ENCODE results near the gene KLK5. TPM values are rescaled to one million over a fixed set of nuclear protein-coding genes. Genes with fewer than 3 reads are reported as not detected.

KLK5 gene
- total RNA-seq, 1 donor from 2014 or later = 3.4 TPM

DNA sequence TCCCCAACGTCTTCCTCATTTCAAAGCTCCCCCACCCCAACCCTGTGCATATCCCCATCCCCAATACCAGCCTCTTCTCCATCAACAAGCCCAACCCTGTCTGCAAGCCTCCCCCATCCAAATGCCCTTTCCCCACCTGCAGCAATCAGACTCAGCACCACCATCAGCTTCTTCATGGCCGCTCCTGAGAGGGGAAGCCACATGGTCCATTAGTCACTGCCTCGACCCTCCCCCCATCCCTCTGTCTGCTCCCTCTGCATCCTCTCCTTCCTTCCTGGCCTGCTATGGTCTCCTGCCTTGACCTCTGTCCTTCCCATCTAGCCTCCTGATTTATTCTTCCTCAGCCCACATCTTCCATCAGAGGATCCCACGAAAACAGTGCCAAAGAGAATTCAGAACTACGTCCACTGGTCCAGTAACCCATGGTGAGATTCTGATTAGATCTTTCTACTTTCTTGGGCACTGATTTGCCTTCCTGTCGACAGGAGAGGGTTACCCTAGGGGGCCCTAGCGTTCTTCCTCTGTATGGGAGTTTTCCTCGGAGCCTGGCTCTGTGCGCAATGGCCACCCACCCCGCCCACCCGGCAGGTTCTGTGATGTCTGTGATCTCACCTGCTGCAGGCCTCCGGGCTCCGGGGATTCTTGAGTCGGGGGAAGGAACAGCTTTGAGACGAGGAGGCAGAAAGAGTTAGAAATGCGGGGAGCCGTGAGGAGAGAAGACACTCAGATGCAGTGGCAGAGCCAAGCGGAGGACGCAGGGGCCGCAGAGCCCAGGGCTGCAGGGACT, 15.3 kb upstream of the KLK5 start:
- H3K36me3 ChIP-seq (ENCODE audit: control insufficient read depth, insufficient read depth, low read length) = no peaks in the 10 kb centered on the region
- DNase-seq (ENCODE audit: low read depth) (no peak), FAIRE-seq (no peak)
- TF ChIP-seq, protein P1, sequence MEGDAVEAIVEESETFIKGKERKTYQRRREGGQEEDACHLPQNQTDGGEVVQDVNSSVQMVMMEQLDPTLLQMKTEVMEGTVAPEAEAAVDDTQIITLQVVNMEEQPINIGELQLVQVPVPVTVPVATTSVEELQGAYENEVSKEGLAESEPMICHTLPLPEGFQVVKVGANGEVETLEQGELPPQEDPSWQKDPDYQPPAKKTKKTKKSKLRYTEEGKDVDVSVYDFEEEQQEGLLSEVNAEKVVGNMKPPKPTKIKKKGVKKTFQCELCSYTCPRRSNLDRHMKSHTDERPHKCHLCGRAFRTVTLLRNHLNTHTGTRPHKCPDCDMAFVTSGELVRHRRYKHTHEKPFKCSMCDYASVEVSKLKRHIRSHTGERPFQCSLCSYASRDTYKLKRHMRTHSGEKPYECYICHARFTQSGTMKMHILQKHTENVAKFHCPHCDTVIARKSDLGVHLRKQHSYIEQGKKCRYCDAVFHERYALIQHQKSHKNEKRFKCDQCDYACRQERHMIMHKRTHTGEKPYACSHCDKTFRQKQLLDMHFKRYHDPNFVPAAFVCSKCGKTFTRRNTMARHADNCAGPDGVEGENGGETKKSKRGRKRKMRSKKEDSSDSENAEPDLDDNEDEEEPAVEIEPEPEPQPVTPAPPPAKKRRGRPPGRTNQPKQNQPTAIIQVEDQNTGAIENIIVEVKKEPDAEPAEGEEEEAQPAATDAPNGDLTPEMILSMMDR (IDR thresholded peaks at IDR 0.05; ENCODE audit: insufficient read depth, low read length, severe bottlenecking) = no peak
- no peaks in the 10 kb centered on the region for H3K27me3 ChIP-seq (ENCODE audit: control insufficient read depth, insufficient read depth, low read length)
- H3K4me3 ChIP-seq (ENCODE audit: low read depth, low read length) = no peak overlapping the region

DNA sequence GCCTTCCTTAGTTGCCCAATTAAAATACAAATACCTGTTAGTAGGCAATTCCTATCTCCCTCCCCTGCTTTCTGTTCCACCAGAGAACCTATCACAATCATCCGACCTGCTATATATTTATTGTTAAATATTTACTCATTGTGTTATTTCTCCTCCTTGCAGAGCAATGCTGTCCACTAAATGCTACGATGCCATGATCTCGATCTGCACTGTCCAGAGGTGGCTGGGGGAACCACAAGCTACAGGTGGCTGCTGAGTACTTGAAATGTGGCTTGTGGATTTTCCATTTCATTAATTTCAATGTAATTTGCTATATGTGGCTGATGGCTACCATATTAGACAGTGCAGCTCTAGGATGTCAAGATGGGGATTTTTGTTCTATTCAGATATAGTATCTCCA, 11.4 kb upstream of the KLK5 start:
- Histone ChIP-seq H3K4me3 (ENCODE audit: low read depth, low read length) (no peak overlapping the region), H3K27me3 (ENCODE audit: control insufficient read depth, insufficient read depth, low read length) (peaks cover 2% of the 10 kb centered on the region), H3K36me3 (ENCODE audit: control insufficient read depth, insufficient read depth, low read length) (no peaks in the 10 kb centered on the region)
- no peak for FAIRE-seq
- DNase-seq (ENCODE audit: low read depth) = no peak
- TF ChIP-seq, protein P1 (IDR thresholded peaks at IDR 0.05; ENCODE audit: insufficient read depth, low read length, severe bottlenecking) = no peak

DNA sequence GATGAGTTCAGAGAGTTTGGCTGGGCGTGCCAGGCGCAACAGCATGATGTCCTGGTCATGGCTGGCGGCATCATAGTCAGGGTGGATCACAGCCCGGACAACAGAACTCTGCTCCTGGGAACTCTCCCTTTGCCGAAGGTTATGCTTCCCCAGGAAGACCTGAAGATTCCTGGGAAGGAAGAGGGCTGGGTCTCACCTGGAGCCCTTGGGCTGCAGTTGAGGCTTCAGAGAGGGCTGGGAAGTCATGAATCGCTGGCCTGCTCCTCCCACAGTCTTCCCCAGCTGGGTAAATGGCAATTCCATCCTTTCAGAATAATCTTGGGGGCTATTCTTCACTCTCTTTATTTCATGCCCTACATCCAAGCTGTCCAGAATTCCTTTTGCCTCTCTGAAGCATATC, 10.5 kb upstream of the KLK5 start:
- H3K4me3 ChIP-seq (ENCODE audit: low read depth, low read length) = no peak overlapping the region
- TF ChIP-seq, protein P1 (IDR thresholded peaks at IDR 0.05; ENCODE audit: insufficient read depth, low read length, severe bottlenecking) = no peak
- no peak for FAIRE-seq
- DNase-seq (ENCODE audit: low read depth) = no peak
- no peaks in the 10 kb centered on the region for H3K36me3 ChIP-seq (ENCODE audit: control insufficient read depth, insufficient read depth, low read length)
- H3K27me3 ChIP-seq (ENCODE audit: control insufficient read depth, insufficient read depth, low read length) = peaks cover 2% of the 10 kb centered on the region

GRCh38 chr19:50962245-50962644, 9.4 kb upstream of the KLK5 start:
- TF ChIP-seq, protein P1 (IDR thresholded peaks at IDR 0.05; ENCODE audit: insufficient read depth, low read length, severe bottlenecking) = no peak
- H3K36me3 ChIP-seq (ENCODE audit: control insufficient read depth, insufficient read depth, low read length) = no peaks in the 10 kb centered on the region
- peaks cover 2% of the 10 kb centered on the region for H3K27me3 ChIP-seq (ENCODE audit: control insufficient read depth, insufficient read depth, low read length)
- H3K4me3 ChIP-seq (ENCODE audit: low read depth, low read length) = no peak overlapping the region
- FAIRE-seq (peak; percentile 36), DNase-seq (ENCODE audit: low read depth) (no peak)

- no peak for FAIRE-seq
- Histone ChIP-seq H3K4me3 (ENCODE audit: low read depth, low read length) (no peak overlapping the region), H3K27me3 (ENCODE audit: control insufficient read depth, insufficient read depth, low read length) (peaks cover 2% of the 10 kb centered on the region), H3K36me3 (ENCODE audit: control insufficient read depth, insufficient read depth, low read length) (no peaks in the 10 kb centered on the region)
- TF ChIP-seq, protein P1 (IDR thresholded peaks at IDR 0.05; ENCODE audit: insufficient read depth, low read length, severe bottlenecking) = no peak
- DNase-seq (ENCODE audit: low read depth) = no peak
Measured at GRCh38 chr19:50959731-50960500, 7.1 kb upstream of the KLK5 start.

Measured in bronchial epithelial cell (primary cell).